Cardiac muscle cell (in vitro differentiated cells and primary cell): ENCODE measurements around the gene KCNMA1. TPM values are rescaled to one million over a fixed set of nuclear protein-coding genes. Genes with fewer than 3 reads are reported as not detected.

ENCODE experiments used
- DNase-seq, 2 donors: peaks; one replicate each; pipeline versions ENCODE4 v3.0.0 to v3.0.0-alpha.2; 2010 to 2017; ENCODE audit warnings: low read depth in 1 of 2, low spot score in 1 of 2
- H3K27ac ChIP-seq: fragments of 200-600 bp; sonication (generic); 2 replicates; pipeline ENCODE4 v1.5.1; 2016
- H3K27me3 ChIP-seq: fragments of 200-600 bp; sonication (generic); 2 replicates; pipeline ENCODE4 v1.6.0; 2016; ENCODE audit warnings: control low read depth
- H3K36me3 ChIP-seq: fragments of 200-600 bp; sonication (generic); 2 replicates; pipeline ENCODE4 v1.5.1; 2016; ENCODE audit warnings: control low read depth
- H3K4me1 ChIP-seq: fragments of 200-600 bp; sonication (generic); 2 replicates; pipeline ENCODE4 v1.8.1; 2017; ENCODE audit warnings: low read depth, mild to moderate bottlenecking, mixed run types
- H3K4me3 ChIP-seq: fragments of 200-600 bp; sonication (generic); 2 replicates; pipeline ENCODE4 v1.5.1; 2016; ENCODE audit warnings: mild to moderate bottlenecking
- H3K9me3 ChIP-seq: fragments of 200-600 bp; sonication (generic); 2 replicates; pipeline ENCODE4 v1.5.1; 2017; ENCODE audit warnings: low read depth, mild to moderate bottlenecking, control low read depth
- CTCF ChIP-seq: IDR thresholded peaks from 2 replicates; pipeline ENCODE4 v1.5.1; 2012; ENCODE audit warnings: low read depth, mild to moderate bottlenecking, low read length
- polyA plus RNA-seq: library from polyadenylated mRNA; unstranded; fragments of >200 nt; fragmentation: Nextera tagmentation; extraction: Ambion mirVana; gene quantifications from 2 replicates; pipeline ENCODE4 v1.2.1, GENCODE V29; 2016
- total RNA-seq: library from RNA; depleted of rRNA; stranded (reverse); fragments of >200 nt; gene quantifications from 2 replicates; pipeline ENCODE4 v1.2.3, GENCODE V29; 2016

KCNMA1 gene
- total and polyA plus RNA-seq, 2 experiments from 2014 or later = 1.8 to 1.9 TPM

DNA sequence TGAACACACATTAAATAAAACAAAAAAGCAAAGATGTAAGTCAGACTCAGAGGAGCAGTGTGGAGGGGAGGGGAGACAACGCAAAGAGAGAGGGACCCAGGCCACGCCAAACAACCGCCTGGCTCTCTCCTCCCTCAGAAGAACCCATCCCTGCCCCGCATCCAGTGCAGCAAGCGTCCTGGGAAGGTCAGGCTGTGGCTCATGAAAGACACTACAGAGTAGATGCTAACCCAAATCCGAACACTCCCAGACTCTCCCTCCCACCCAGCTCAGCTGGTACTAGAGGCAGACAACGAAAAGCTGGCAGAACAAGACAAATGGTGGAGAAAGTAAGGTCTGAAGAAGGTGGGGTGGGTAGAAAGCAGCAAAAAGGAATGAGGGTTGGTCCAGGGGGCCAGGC, 39.0 kb downstream of the KCNMA1 start:
- Histone ChIP-seq H3K27ac (no peak overlapping the region), H3K9me3 (no peaks in the 10 kb centered on the region), H3K4me1 (no peaks in the 10 kb centered on the region), H3K4me3 (no peak overlapping the region), H3K36me3 (no peaks in the 10 kb centered on the region), H3K27me3 (no peaks in the 10 kb centered on the region)
- no peak for DNase-seq
- no peak for TF ChIP-seq CTCF

DNA sequence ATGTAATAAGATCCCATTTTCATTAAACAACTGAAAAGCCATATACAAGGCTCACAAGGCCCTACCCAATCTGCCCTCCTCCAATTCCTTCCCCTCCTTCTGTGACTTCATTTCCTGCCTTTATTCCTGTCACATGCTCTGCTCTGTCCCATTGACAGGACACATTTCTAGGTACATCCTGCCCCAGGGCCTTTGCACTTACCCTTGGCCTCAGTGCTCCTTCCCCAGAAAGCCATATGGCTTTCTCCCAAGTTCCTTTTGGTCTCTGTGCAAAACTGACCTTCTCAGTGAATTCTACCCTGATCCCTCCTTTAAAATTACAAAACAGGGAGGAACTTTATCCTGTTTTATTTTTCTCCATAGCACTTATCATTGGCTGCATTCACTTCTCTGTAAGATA, 40.0 kb downstream of the KCNMA1 start:
- no peak for TF ChIP-seq CTCF
- Histone ChIP-seq H3K9me3 (no peaks in the 10 kb centered on the region), H3K4me1 (no peaks in the 10 kb centered on the region), H3K27ac (no peak overlapping the region), H3K4me3 (no peak overlapping the region), H3K27me3 (no peaks in the 10 kb centered on the region), H3K36me3 (no peaks in the 10 kb centered on the region)
- no peak for DNase-seq

DNA sequence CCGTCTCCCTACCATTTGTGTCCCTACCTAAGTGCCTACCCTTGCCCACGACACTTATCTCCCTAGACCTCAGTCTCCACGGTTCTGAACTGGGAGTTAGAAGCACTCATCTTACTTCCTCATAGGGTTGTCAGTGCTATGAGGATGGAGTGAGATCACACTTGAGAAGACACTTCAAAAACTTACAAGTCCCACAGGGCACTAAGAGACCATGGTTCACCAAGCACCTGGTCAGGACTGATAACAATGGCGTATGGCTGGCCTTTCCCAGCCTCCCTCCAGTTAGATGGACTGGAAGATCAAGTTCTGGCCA, 43.2 kb downstream of the KCNMA1 start:
- no peak for DNase-seq
- Histone ChIP-seq H3K4me3 (no peak overlapping the region), H3K4me1 (no peaks in the 10 kb centered on the region), H3K36me3 (no peaks in the 10 kb centered on the region), H3K27me3 (no peaks in the 10 kb centered on the region), H3K27ac (no peak overlapping the region), H3K9me3 (no peaks in the 10 kb centered on the region)
- no peak for TF ChIP-seq CTCF

DNA sequence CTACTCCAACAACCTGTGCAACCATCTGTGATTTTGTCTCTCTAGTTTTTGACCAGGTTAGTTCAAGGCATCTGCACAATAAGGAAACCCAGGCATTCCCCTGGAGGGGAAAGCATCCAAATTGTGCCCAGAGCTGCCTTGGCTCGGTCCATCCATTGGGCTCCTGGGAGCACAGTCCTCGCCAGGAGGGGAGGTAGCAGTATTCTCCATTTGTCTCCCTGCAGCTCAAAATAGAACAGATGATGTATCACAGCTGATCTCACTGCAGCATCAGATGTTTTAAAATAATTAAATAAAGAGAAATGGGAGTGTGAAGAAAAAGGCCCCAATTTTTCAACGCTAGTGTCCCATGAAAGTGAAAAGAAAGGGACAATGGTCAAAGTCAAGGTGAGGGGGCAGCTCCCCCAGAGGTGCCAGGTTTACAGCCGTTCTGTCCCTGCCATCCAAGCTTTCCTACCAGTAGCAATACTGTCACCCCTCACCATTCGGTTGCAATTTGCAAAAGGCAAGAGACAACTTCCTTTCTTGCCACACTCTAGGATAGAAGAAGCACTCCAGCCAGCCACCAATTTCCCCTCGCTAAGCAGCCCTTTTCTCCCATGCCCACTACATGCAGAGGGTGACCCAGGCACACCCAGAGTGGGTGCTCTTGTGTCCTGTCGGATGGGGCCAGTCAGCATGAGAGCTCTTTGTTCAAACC, 43.7 kb downstream of the KCNMA1 start:
- Histone ChIP-seq H3K4me1 (no peaks in the 10 kb centered on the region), H3K36me3 (no peaks in the 10 kb centered on the region), H3K9me3 (no peaks in the 10 kb centered on the region), H3K27me3 (no peaks in the 10 kb centered on the region), H3K4me3 (no peak overlapping the region), H3K27ac (no peak overlapping the region)
- TF ChIP-seq CTCF = no peak
- DNase-seq = no peak

DNA sequence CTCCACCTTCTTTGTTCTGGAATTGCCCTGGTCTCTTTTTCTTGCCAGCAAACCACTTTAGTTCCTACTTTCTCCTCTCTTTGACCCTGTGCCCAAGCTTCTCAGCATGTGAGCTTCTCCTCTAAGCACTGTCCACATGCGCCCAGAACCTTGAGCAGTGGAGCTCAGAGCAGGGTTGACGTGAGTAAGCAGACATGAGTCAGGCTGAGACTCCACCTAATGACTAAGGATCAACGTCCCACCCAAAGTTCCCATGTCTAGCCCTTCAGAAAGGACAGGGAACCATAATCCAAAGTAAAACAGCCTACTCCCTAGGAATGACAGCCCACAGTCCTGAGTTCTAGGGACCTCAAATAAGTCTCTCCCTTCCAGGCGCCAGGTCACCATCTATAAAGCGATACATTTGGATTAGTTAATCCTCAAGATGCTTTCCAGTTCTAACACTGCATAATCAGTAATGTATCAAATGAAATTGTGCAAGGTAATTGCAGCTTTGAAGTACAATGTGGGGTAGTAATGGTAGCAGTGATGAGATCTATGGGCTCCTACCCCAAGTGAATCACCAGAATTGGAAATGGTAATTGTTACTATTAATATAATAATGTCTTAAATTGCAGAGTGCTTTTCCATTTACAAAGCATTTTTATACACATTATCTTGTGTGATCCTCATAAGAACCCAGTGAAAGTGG, 44.5 kb downstream of the KCNMA1 start:
- Histone ChIP-seq H3K4me3 (no peak overlapping the region), H3K27ac (no peak overlapping the region), H3K27me3 (no peaks in the 10 kb centered on the region), H3K9me3 (no peaks in the 10 kb centered on the region), H3K36me3 (no peaks in the 10 kb centered on the region), H3K4me1 (no peaks in the 10 kb centered on the region)
- peak in 1 of 2 donors; percentile 38 for DNase-seq
- no peak for TF ChIP-seq CTCF
